Thymus (tissue), 11 donors: Measurements from ENCODE around the gene CCDC38. TPM values are rescaled to one million over a fixed set of nuclear protein-coding genes. Genes with fewer than 3 reads are reported as not detected.
"Not testable (repeated sequence)": the region's sequence is repeated elsewhere in the genome, so short reads cannot be mapped to it uniquely, and the experiment has no call there.

Experiments
- DNase-seq, 9 donors: peaks; one replicate each; pipeline ENCODE4 v3.0.0-alpha.2; 2013; ENCODE audit warnings: low spot score in 9 of 9, low read depth in 6 of 9, missing footprints in 1 of 9
- H3K27ac ChIP-seq, 2 donors: one replicate each; pipeline ENCODE4 v1.5.1; 2013; ENCODE audit warnings: control low read depth in 1 of 2, low read depth in 1 of 2, low read length in 1 of 2, mild to moderate bottlenecking in 1 of 2, moderate library complexity in 1 of 2
- H3K27me3 ChIP-seq, 2 donors: one replicate each; pipeline ENCODE4 v1.5.1; 2013; ENCODE audit warnings: low read length in 1 of 2; ENCODE audit not compliant: control insufficient read depth in 2 of 2, insufficient read depth in 1 of 2
- H3K36me3 ChIP-seq, 2 donors: one replicate each; pipeline ENCODE4 v1.5.1; 2013; ENCODE audit warnings: low read length in 1 of 2, mild to moderate bottlenecking in 1 of 2, moderate library complexity in 1 of 2; ENCODE audit not compliant: control insufficient read depth in 2 of 2, insufficient read depth in 2 of 2
- H3K4me1 ChIP-seq, 2 donors: one replicate each; pipeline ENCODE4 v1.5.1; 2013; ENCODE audit warnings: low read length in 2 of 2; ENCODE audit not compliant: control insufficient read depth in 2 of 2, insufficient read depth in 2 of 2
- H3K4me3 ChIP-seq, 2 donors: one replicate each; pipeline ENCODE4 v1.5.1; 2013; ENCODE audit warnings: low read length in 2 of 2, control low read depth in 1 of 2, mild to moderate bottlenecking in 1 of 2
- H3K9me3 ChIP-seq, 2 donors: one replicate each; pipeline ENCODE4 v1.5.1; 2013; ENCODE audit warnings: low read length in 1 of 2, mild to moderate bottlenecking in 1 of 2; ENCODE audit not compliant: control insufficient read depth in 2 of 2, insufficient read depth in 1 of 2
- WGBS: extraction: QIAGEN DNeasy Blood & Tissue Kit; methylation state at CpG from one replicate; pipeline ENCODE4 v1.1.7; 2013; 5-methylcytosine and 5-hydroxymethylcytosine counted together
- polyA plus RNA-seq: library from polyadenylated mRNA; stranded (reverse); fragments of 200-250 nt; gene quantifications from one replicate; pipeline ENCODE4 v1.2.3, GENCODE V29; 2013
- total RNA-seq: library from RNA; stranded (reverse); fragments of 120-200 nt; gene quantifications from one replicate; pipeline ENCODE4 v1.2.4, GENCODE V29; 2013
- donor health status: healthy.

CCDC38 gene
- total and polyA plus RNA-seq, 2 donors, result 0.05 to 0.07 TPM

GRCh38 chr12:95978774-95979173 is 36.4 kb upstream of the CCDC38 start:
- Histone ChIP-seq H3K27ac (no peak overlapping the region), H3K4me3 (no peak overlapping the region), H3K27me3 (no peaks in the 10 kb centered on the region), H3K36me3 (no peaks in the 10 kb centered on the region), H3K9me3 (no peaks in the 10 kb centered on the region), H3K4me1 (no peaks in the 10 kb centered on the region)
- DNase-seq, result no peak
- 96% methylated on average over 3 of the region's 3 CpGs for WGBS

DNA sequence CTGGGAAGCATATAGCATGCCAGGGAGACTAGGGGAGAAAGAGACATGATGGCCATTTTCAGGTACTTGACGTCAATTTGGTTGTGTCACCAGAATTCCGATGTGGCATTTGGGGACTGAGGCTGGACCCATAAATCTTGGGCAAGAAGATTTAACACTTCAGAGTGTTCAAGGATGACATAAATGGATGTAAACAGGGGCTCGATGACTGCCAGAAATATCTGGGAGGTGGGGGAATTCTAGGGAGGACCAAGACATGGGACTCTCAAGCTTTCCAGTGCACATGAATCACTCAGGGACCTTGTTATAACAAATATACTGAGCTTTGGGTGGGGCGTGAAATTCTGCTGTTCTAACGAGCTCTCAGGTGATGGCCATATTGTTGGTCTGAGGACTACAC is 35.9 kb upstream of the CCDC38 start:
- Histone ChIP-seq H3K4me3 (no peak overlapping the region), H3K27ac (no peak overlapping the region), H3K9me3 (no peaks in the 10 kb centered on the region), H3K36me3 (no peaks in the 10 kb centered on the region), H3K27me3 (no peaks in the 10 kb centered on the region), H3K4me1 (no peaks in the 10 kb centered on the region)
- WGBS, result 96% methylated on average over 5 of the region's 5 CpGs
- DNase-seq, result no peak

DNA sequence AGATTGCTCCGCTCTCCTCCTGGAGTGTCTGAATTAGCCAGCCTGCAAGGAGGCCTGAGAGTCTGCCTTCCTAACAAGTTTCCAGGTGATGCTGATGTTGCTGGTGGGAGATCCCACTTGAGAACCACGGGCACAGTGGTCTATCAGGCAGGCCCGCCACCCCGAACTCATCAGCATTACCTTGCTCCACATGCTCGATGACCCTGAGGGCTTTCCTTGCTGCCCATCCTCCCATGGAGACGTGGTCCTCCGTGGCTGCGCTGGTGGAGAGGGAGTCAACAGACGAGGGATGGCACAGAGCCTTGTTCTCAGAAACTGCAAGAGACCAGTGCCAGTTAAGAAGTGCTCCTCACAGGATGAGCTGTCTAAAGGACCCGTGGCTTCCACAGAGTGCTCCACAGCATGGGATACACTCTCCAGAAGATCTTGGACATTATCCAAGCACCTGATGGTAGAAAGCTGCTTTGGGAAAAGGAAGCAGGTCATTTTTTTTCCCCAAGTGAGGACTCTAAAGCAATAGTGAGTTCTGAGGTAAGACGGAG is 35.4 kb upstream of the CCDC38 start:
- no peaks in the 10 kb centered on the region for H3K4me1 ChIP-seq
- no peak overlapping the region for H3K4me3 ChIP-seq
- no peaks in the 10 kb centered on the region for H3K36me3 ChIP-seq
- no peaks in the 10 kb centered on the region for H3K27me3 ChIP-seq
- WGBS, result 93% methylated on average over 11 of the region's 11 CpGs
- no peak overlapping the region for H3K27ac ChIP-seq
- no peaks in the 10 kb centered on the region for H3K9me3 ChIP-seq
- DNase-seq, result no peak

DNA sequence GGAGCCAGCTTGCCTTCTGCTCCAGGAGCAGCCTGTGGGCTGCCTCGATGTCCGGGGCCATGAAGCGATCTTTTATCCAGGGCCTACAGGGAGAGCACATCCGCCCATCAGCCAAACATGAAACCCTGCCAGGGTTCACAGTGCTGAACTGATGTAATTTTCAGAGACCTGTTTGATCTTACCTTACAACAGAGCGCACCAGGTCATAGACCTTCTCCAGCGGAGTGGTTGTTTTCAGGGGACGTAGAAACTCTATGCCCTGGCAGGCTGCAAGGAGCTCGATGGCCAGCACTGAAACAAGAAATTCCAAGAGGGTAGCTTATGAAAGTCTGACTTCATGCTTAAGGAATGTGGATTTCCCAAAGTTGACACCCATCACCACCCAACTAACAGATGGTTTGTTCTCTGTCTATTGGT is 34.0 kb upstream of the CCDC38 start:
- Histone ChIP-seq H3K4me1 (no peaks in the 10 kb centered on the region), H3K27me3 (no peaks in the 10 kb centered on the region), H3K9me3 (no peaks in the 10 kb centered on the region), H3K27ac (no peak overlapping the region), H3K4me3 (no peak overlapping the region), H3K36me3 (no peaks in the 10 kb centered on the region)
- no peak for DNase-seq
- 97% methylated on average over 8 of the region's 8 CpGs for WGBS

DNA sequence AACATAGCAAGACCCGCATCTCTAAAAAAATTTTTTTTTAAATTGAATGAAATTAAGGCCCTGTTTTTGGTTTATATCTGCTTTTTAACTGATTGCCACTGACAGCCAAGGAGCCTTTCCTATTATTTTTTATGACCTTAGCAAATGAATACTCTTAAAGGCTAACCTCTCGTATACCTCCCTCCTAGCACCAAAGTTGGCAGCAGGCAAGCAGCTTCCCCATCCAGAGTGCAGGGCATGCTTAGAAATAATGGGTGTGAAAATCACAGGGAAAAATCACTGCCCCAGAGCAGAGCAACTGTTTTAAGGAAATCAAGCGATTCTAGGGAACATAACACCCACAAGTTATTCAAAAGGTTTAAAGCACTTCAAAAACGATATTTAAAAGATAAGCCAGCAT is 33.1 kb upstream of the CCDC38 start:
- Histone ChIP-seq H3K4me3 (no peak overlapping the region), H3K36me3 (no peaks in the 10 kb centered on the region), H3K9me3 (no peaks in the 10 kb centered on the region), H3K27ac (no peak overlapping the region), H3K27me3 (no peaks in the 10 kb centered on the region), H3K4me1 (no peaks in the 10 kb centered on the region)
- WGBS, result 95% methylated on average over 4 of the region's 4 CpGs
- DNase-seq, result no peak

- Histone ChIP-seq H3K4me3 (no peak overlapping the region), H3K36me3 (no peaks in the 10 kb centered on the region), H3K4me1 (no peaks in the 10 kb centered on the region), H3K27me3 (no peaks in the 10 kb centered on the region), H3K9me3 (no peaks in the 10 kb centered on the region), H3K27ac (no peak overlapping the region)
- no peak for DNase-seq
- 92% methylated on average over 2 of the region's 2 CpGs for WGBS
These were observed 31.9 kb upstream of the CCDC38 start for GRCh38 chr12:95974358-95974757.

GRCh38 chr12:95972832-95973456 is 30.5 kb upstream of the CCDC38 start:
- H3K36me3 ChIP-seq, result no peaks in the 10 kb centered on the region
- H3K27ac ChIP-seq, result no peak overlapping the region
- H3K27me3 ChIP-seq, result no peaks in the 10 kb centered on the region
- no peaks in the 10 kb centered on the region for H3K4me1 ChIP-seq
- WGBS, result 81% methylated on average over 4 of the region's 4 CpGs
- DNase-seq, result no peak
- H3K4me3 ChIP-seq, result no peak overlapping the region
- H3K9me3 ChIP-seq, result no peaks in the 10 kb centered on the region

DNA sequence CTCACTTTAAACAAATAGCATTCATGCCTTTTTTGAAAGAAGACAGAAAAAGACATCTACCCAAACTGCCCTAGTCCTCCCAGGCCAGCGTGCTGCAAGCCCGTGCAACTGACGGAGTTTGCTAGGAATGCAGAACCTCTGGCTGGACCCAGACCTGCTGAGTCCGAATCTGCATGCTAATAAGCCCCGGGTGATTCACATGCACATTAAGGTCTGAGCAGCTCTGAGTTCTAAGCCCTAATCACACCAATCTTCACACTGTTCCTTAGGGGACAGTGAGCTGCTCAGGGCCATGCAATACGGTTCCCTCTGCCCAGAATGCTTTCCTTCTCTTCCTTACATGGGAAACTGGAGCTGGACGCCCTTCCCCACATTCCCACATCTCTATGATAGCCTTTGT is 28.5 kb upstream of the CCDC38 start:
- Histone ChIP-seq H3K27ac (no peak overlapping the region), H3K27me3 (no peaks in the 10 kb centered on the region), H3K4me3 (no peak overlapping the region), H3K9me3 (no peaks in the 10 kb centered on the region), H3K36me3 (no peaks in the 10 kb centered on the region), H3K4me1 (no peaks in the 10 kb centered on the region)
- 92% methylated on average over 7 of the region's 7 CpGs for WGBS
- no peak for DNase-seq

- H3K27ac ChIP-seq, H3K36me3 ChIP-seq, DNase-seq, H3K27me3 ChIP-seq, H3K9me3 ChIP-seq, H3K4me3 ChIP-seq, H3K4me1 ChIP-seq: not testable (repeated sequence)
- 98% methylated on average over 28 of the region's 28 CpGs for WGBS
These were observed 26.7 kb upstream of the CCDC38 start for GRCh38 chr12:95969116-95969515.
